ENCODE data around the gene PSKH1. TPM values are rescaled to one million over a fixed set of nuclear protein-coding genes. Genes with fewer than 3 reads are reported as not detected.

PSKH1 gene
- polyA plus RNA-seq, 1 donor (not counting 4 experiments of a cell fraction or from before 2014, with no cell fraction given) = 10.7 TPM

- Histone ChIP-seq H3K9me3 (ENCODE audit: control insufficient read depth, low read depth, low read length) (no peaks in the 10 kb centered on the region), H3K4me1 (ENCODE audit: control insufficient read depth, extremely low read depth, insufficient read depth, low read length) (peaks cover 18% of the 10 kb centered on the region), H3K27ac (ENCODE audit: control insufficient read depth, insufficient read depth, low read length) (no peak overlapping the region), H4K20me1 (ENCODE audit: control insufficient read depth, extremely low read depth, insufficient read depth, low read length) (peaks cover 27% of the 10 kb centered on the region), H3K9ac (ENCODE audit: control insufficient read depth, extremely low read depth, insufficient read depth, low read length) (no peak overlapping the region), H3K79me2 (ENCODE audit: control insufficient read depth, insufficient read depth, low read length) (peaks cover 54% of the 10 kb centered on the region), H3K4me3 (ENCODE audit: control insufficient read depth in 2 of 3, extremely low read depth in 1 of 3, insufficient read depth in 2 of 3, low read depth in 1 of 3, low read length in 3 of 3) (no peak overlapping the region), H3K4me2 (ENCODE audit: control insufficient read depth, extremely low read depth, insufficient read depth, low read depth, low read length) (no peak overlapping the region), H3K27me3 (ENCODE audit: control insufficient read depth, extremely low read depth, insufficient read depth, low read length) (no peaks in the 10 kb centered on the region), H3K9me1 (ENCODE audit: control insufficient read depth, extremely low read depth, insufficient read depth, low read length) (peaks cover 5% of the 10 kb centered on the region), H3K36me3 (ENCODE audit: control insufficient read depth in 2 of 2, extremely low read depth in 1 of 2, insufficient read depth in 2 of 2, low read length in 2 of 2) (peaks cover 28 to 54% of the 10 kb centered on the region in 2 experiments), H2AFZ (ENCODE audit: control insufficient read depth, low read length) (no peak overlapping the region)
- no peak for DNase-seq (ENCODE audit: low read depth, low spot score)
- FAIRE-seq = no peak
- TF ChIP-seq EZH2 (IDR thresholded peaks at IDR 0.05; ENCODE audit: low read length) = no peak
- TF ChIP-seq CTCF (optimal IDR thresholded peaks at IDR 0.05 in 1 of 3, IDR thresholded peaks at IDR 0.05 in 1 of 3, conservative IDR thresholded peaks at IDR 0.05 in 1 of 3; ENCODE audit: extremely low read depth in 1 of 3, insufficient read depth in 2 of 3, low read length in 3 of 3) = no peak
- dilution Hi-C loops (cut with MboI; ENCODE audit: extremely low pct_ligation_motif_present, low sequenced_read_pairs) = no loop called here
Observed at GRCh38 chr16:67864594-67864993, 28.5 kb upstream of the PSKH1 start.

- Histone ChIP-seq H3K27me3 (ENCODE audit: control insufficient read depth, extremely low read depth, insufficient read depth, low read length) (no peaks in the 10 kb centered on the region), H3K9me1 (ENCODE audit: control insufficient read depth, extremely low read depth, insufficient read depth, low read length) (peaks cover 5% of the 10 kb centered on the region), H3K27ac (ENCODE audit: control insufficient read depth, insufficient read depth, low read length) (no peak overlapping the region), H4K20me1 (ENCODE audit: control insufficient read depth, extremely low read depth, insufficient read depth, low read length) (peaks cover 27% of the 10 kb centered on the region), H3K9me3 (ENCODE audit: control insufficient read depth, low read depth, low read length) (no peaks in the 10 kb centered on the region), H3K9ac (ENCODE audit: control insufficient read depth, extremely low read depth, insufficient read depth, low read length) (no peak overlapping the region), H3K79me2 (ENCODE audit: control insufficient read depth, insufficient read depth, low read length) (peaks cover 49% of the 10 kb centered on the region), H3K4me2 (ENCODE audit: control insufficient read depth, extremely low read depth, insufficient read depth, low read depth, low read length) (no peak overlapping the region), H3K4me1 (ENCODE audit: control insufficient read depth, extremely low read depth, insufficient read depth, low read length) (peaks cover 24% of the 10 kb centered on the region), H3K36me3 (ENCODE audit: control insufficient read depth in 2 of 2, extremely low read depth in 1 of 2, insufficient read depth in 2 of 2, low read length in 2 of 2) (peaks cover 31 to 60% of the 10 kb centered on the region in 2 experiments), H3K4me3 (ENCODE audit: control insufficient read depth in 2 of 3, extremely low read depth in 1 of 3, insufficient read depth in 2 of 3, low read depth in 1 of 3, low read length in 3 of 3) (no peak overlapping the region), H2AFZ (ENCODE audit: control insufficient read depth, low read length) (no peak overlapping the region)
- FAIRE-seq (no peak), DNase-seq (ENCODE audit: low read depth, low spot score) (no peak)
- dilution Hi-C loops (cut with MboI; ENCODE audit: extremely low pct_ligation_motif_present, low sequenced_read_pairs) = no loop called here
- peak; percentile 60 to 72 (median 61) for TF ChIP-seq CTCF (optimal IDR thresholded peaks at IDR 0.05 in 1 of 3, IDR thresholded peaks at IDR 0.05 in 1 of 3, conservative IDR thresholded peaks at IDR 0.05 in 1 of 3; ENCODE audit: extremely low read depth in 1 of 3, insufficient read depth in 2 of 3, low read length in 3 of 3)
- no peak for TF ChIP-seq EZH2 (IDR thresholded peaks at IDR 0.05; ENCODE audit: low read length)
Observed at GRCh38 chr16:67865318-67865717, 27.7 kb upstream of the PSKH1 start.

All from keratinocyte (primary cell).